Measurements from ENCODE around the gene ZCCHC7.
"Not testable (repeated sequence)": the region's sequence is repeated elsewhere in the genome, so short reads cannot be mapped to it uniquely, and the experiment has no call there.

Gene ZCCHC7

DNA sequence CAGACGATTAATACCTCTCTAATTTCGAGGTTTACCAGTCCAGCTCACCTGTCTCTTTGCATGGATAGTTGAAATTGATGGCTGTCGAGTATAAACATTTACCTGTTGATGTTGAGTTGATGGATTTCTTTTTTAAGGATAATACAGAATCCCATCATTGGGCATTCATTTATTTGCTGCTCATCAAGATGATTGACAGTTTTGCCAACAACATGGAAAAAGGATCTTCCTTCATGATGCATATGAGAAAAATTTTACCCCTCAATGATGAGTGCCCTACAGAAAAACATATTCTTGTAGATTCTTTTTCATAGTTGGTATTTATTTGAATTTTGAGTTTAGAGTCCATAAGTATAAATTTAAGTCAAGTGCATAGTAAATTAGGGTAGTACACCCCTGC is 59.2 kb downstream of the ZCCHC7 start:
- DNase-seq = no peak

DNA sequence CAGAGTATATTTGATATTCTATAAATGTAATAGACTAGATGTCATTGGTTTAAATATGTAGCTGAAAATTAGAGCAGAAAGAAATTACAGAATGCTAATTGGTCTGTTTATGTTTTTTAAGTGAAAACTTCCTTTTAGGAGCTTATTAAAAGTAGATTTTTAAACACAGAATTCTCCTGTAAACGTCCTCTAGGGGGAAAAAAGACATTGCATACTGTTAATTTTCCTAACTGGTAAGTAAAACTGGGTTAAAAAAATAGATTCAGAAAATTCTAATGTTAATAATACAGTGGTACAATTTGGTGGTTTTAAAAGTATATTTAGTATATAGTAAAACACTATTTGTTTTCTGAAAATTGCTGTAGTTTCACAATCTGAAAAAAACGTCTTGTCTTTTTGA is 59.8 kb downstream of the ZCCHC7 start:
- DNase-seq = no peak

DNA sequence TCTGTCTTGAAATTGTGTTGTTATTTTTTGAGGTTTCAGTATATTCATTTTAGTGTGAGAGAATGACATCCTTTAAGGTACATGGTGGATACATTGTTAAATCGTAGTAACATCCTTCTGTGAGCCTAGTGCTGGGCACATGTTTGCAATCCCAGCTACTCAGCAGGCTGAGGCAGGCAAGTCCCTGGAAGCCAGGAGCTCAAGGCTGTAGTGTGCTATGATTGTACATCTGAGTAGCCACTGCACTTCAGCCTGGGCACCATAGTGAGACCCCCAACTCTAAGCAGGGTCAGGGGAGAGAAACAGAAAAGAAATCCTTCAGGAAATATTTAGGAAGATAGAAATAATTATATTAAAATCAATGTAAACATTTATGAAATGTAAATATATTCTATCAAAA is 62.3 kb downstream of the ZCCHC7 start:
- DNase-seq = no peak

DNA sequence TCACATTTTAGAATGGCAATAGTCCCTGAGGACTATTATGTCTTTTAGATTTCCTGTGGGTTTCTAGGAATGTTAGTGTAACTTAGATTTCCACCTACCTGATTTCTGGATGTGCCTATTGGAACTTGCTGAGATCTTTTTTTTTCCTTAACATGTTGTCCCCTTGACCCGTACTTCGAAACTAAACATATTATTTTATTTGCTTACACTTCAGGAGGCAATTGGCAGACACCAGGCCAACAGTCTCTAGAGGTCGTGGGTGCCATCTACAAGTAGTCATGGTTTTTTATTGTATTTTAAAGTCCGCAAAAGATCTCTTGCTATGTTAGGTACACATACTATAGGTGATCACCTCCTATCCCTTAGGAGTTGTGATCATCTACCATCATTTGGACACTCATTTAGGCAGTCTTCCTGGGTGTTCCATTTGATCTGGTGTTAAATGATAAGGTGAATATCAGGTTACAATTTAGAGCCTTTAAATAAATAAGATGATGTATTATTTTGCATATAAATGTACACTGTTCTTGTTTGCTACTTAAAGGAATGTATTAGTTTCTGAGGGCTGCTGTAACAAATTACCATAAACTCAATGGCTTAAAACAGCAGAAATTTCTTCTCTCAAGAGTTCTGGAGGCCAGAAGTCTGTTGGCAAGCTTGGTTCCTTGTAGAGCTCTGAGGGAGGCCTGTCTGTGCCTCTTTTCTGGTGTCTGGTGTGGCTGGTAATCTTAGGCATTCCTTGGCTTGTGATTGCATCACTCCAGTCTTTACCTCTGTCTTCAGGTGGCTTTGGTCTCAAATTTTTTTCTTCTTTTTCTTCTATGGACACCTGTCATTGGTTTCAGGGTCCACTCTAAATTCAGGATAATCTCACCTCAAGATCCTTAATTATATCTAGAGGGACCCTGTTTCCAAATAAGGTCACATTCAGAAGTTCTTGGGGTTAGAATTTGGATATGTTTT is 64.8 kb downstream of the ZCCHC7 start:
- DNase-seq = no peak

DNA sequence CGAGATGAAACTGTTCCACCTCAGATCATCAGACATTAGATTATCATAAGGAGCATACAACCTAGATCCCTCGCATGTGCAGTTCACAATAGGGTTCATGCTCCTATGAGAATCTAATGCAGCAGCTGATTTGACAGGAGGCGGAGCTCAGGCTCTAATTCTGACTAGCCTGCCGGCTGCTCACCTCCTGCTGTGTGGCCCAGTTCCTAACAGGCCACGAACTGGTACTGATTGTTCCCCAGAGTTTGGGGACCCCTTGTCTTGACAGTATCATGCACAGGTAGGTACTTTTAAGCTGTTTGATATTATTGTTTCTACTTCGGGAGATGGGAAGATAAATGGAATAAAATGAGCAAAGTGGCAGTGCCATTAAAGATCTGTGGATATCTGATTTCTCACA is 66.9 kb downstream of the ZCCHC7 start:
- no peak for DNase-seq

DNA sequence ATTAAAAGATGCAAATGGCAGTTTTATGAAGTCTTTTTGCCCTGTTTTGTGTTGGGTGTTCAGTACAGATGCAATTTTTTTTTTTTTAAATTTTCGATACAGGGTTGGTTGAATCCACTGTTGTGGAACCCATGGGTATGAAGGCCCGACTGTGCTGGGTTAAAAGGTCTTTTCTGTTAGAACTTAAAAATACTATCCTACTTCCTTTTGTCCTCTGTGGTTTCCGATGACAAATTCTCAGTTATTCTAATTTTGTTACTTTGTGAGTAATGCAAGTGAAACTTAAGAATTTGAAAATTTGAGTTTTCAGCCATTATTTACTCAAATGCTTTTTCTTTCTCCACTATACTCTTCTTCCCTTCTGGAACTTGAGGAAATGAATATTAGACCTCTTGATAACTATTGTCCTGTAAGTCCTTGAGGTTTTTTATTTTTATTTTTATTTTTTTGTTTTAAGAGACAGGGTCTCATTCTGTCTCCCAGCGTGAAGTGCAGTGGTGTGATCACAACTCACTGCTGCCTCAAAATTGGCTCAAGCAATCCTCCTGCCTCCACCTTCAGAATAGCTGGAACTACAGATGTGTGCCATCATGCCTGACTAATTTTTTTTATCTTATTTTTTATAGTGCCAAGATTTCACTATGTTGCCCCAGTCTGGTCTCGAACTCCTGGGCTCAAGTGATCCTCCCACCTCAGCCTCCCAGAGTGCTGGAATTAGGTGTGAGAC is 67.5 kb downstream of the ZCCHC7 start:
- DNase-seq = no peak

DNA sequence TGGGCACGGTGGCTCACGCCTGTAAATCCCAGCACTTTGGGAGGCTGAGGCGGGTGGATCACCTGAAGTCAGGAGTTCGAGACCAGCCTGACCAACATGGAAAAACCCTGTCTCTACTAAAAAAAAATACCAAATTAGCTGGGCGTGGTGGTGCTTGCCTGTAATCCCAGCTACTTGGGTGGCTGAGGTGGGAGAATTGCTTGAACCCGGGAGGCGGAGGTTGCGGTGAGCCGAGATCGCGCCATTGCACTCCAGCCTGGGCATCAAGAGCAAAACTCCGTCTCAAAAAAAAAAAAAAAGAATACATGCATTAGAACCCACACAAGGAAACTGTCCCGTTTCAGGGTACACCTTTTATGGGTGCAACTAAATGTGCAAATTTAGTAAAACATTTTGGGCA is 70.4 kb downstream of the ZCCHC7 start:
- DNase-seq = not testable (repeated sequence)

DNA sequence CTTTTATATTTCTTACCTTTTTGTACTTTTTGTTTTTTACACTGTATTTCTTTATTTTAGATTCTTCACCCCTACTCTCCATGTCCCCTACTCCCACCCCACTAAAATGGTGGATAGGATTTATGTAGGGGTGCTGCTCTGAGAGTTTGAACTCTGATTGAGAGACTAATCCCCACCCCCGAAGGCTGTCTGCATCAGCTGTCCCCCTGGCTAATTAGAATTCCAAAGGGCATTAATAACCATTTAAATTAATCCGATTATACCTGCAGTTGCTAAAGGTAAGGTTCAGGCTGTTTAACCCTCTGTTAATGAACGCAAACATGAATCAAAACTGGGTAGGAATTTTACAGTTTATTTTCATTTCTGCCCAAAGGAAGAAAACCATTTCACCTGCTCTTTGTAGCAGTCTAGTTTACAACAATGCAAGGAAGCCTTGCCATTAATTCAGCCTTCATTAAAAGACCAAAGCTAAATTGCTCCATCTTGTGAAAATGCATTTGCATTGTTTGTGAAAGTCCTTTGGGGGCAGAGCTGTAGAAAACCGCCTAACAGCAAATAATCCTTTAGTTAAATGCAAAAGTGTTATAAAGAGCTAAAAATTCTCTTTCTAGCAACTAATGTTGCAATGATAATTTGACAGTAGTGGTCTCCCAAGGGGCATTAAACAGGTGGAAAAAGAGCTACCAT is 71.2 kb downstream of the ZCCHC7 start:
- DNase-seq = no peak

DNA sequence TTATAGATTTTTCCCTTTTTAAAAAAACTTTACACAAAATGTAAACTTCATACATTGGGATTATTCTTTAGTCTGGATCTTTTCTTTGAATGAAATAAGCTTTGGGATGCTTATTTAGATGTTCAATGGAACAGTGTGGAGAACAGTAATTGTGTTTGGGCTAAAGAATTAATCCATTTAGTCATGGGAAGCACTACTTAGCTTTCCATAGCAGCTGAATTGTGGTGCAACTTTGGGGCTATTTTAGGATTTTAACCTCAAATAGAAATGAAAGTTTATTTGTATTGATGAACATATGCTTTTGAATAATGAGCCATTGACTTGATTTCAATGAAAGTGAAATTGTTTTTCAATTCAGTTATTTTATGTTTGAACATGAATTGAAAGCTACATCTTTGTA is 72.4 kb downstream of the ZCCHC7 start:
- DNase-seq = no peak

DNA sequence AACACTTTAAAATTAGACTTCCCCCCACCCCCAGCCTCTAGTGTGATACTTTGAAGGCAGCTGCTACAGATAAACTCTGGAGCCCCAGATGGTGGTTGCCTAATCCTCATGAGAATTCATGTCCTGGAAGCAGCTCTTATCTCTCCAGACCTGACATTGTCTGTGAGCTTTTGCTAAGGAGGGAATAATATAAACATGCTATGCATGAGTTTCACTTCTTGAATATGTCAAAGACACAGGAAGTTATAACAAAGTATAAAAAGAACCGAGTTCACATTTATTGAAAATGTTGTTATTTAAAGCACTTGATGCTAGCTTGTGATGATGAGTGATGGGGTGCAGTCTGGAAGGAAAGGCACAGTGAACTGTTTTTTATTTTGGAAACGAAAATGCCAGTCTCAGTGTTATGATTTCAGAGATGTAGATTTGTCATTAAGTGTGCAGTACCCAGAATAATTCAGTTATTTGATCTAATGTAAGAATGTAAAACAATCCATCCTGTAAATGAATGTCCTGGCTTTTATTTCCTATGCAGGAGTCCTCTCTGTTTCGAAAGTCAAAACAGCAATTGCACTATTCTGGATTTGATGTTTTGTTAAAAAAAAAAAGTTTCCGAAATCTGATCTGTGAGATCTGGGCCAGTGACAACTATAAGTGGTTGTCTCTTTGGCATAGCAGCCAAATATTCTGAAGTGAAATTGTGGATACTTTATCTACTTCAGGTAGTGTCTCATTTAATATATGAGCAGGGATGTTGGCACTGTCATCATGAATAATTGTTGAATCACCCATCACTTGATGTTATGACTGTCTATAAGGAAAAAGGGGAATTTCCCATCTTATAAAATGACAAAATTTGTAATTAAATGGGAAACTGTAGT is 77.0 kb downstream of the ZCCHC7 start:
- no peak for DNase-seq

DNA sequence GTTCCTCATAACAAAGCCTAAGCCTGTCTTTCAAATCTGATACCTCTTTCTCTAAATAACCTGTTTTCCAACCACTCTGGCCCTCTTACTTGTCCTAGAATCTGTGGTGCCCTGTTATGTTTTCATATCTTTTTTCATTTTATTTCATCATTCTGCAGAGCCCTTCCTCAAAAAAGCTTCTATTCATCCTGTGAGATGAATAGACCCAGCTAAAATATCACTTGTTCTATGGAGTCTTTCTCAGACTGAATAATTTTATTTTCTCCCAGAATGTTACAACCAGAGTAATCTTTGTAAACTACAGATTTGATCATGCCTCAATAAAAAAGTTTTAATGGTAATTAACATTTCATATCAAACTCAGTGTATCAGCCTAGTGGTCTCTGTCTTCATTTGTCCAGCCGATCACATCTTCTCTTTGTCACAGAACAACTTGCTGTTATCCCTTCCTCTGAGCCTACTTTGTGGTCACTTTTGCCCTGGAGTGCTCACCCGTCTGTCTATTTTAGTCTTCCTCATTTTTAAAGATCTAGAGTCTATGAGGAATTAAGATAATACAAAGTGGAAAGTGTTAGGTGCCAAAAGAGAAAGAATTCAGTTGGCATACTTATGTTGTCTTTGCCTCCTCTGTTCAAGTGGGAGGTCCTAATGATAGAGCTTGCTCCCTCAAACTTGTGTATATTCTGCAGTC is 77.8 kb downstream of the ZCCHC7 start:
- no peak for DNase-seq

DNA sequence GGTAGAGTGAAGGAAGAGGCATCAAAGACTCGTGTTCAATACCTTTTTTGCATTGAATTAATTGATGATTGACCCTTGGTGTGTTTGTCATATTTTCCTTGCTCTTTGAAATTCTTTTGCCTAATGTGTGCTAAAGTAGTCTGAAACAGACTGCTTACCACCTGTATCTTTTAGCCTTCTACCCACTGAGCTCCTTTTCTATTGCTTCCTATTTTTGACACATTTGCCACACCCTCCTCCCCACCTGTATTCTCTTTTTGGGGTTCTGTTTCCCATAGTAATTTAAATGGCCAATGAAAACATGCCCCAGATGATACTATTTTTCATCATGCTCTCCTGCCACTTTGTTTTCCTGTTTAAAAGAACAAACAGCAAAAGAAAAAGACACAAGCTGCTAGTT is 78.5 kb downstream of the ZCCHC7 start:
- no peak for DNase-seq

DNA sequence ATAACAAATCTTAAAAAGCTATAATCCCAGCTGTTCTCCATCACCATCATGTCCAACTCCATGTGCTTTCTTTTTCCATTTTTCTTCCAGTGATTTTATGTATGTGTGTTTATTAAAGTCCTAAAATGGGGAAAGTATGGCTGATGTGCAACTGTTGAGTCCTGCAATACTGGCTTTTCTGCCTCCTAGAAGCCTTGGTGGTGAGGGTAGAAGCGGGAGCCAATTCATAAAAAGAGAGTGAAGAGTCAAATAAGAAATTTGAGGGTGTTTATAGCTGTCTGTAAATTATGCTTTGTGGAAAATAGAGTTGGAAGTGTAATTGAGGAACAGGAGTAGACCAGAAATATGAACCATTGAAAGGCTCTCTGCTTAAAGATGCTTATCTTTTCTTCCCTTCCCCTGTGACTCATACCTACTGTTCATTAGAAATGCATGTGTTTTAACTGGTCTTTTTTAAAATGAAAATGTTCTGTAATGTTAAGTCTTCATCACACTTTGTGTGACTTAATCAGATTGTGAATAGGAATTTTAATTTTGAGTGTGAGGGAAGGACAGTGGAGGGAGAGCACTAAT is 80.1 kb downstream of the ZCCHC7 start:
- no peak for DNase-seq

DNA sequence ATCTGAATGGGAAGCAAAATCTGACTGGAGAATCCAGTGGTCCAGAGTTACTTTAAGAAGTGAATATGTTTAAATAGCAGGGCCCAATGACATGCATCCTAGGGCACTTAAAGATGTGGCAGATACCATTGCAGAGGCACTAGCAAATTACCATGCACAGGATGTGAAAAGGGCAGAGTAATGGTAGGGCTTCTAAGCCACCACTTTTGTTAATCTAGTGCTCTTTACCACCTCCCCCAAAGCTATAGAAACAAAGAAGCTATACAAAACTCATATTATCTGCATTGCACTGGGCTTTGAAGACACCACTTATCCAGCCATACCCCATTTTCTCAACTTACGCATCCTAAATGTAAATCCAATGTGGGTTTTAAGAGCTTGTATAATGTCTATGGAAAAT is 81.2 kb downstream of the ZCCHC7 start:
- no peak for DNase-seq

DNA sequence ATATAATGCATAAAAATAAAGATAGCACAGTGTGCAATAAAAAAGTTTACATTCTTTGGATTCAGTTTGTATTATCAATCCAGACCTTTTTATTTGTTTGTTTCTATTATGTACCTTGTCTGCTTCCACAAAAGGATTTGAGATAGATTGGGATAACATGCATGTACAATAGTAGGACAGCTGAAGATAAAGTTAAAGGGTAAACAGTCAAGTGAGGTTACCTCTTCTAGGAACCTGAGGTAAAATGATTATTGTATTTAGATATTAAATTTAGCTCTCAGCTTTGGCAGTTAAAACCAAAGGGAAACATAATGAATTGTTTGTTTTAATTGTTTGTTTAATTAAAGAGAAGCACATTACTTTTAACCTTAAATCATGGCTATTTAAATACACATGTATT is 81.7 kb downstream of the ZCCHC7 start:
- DNase-seq = no peak

DNA sequence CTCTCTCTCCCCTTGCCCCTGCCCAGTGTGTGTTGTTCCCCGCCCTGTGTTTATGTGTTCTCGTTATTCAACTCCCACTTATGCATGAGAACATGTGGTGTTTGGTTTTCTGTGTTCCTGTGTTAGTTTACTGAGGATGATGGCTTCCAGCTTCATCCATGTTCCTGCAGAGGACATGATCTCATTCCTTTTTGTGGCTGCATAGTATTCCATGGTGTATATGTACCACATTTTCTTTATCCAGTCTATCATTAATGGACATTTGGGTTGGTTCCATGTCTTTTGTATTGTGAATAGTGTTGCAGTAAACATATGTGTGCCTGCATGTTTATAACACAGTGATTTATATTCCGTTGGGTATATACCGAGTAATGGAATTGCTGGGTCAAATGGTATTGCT is 83.1 kb downstream of the ZCCHC7 start:
- DNase-seq = not testable (repeated sequence)

DNA sequence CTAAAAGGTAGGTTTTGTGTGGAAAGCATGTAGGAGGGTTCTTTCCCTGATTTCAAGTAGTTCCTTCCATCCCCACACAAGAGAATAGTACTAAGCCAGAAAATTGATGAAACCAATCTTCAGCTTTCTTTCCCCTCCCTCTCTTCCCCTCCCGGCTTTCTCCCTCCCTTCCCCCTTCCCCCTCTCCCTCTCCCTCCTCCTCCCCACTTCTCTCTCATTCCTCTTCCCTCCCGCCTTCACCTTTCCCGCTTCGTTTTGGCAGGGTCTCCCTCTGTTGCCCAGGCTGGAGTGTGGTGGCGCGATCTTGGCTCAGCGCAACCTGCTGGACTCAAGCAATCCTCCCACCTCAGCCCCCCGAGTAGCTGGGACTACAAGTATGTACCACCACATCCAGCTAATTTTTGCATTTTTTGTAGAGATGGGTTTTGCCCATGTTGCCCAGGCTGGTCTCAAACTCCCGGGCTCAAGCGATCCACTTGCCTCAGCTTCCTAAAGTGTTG is 85.8 kb downstream of the ZCCHC7 start:
- no peak for DNase-seq

DNA sequence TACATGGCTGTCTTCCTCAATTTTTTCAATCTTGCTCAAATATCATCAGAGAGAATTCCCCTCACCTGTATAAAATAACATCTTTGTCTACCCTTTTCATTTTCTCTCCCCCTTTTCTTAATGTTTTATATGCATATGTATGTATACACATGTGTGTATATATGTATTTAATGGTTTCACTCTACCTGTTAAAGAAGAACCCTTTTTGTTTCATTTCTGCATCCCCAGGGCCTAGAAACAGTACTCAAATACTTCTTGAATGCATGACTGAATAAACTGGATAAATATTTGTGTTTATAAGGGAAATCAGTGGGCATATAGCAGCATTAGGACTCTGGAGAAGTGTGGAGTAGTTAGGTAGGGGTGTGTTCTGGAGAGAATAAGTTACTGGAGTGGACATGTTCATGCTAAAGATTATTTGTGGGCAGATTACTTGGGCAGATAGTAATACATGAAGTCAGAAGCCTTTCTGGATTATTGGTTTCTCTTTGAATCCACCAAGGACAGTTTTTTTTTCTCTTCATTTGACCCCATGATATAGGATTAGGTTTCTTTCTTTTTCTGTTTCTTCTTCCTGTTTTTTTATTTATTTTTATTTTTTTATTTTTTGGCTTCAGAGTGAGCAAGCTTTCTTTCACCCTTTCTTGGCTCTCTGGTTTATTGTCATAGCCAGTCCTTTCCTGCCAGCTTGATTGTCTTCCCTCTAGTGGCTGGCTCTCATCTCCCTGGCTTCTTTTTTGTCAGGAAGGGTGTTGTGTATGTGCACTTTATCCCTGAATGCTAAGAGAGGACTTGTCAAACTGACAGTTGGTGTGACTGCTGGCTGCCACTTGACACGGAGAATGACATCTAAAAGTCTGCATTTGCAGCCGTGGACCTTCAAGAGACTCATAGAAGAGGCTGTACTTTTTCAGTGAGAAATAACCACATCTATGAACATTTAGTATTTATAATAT is 89.3 kb downstream of the ZCCHC7 start:
- peak; percentile 38 for DNase-seq

DNA sequence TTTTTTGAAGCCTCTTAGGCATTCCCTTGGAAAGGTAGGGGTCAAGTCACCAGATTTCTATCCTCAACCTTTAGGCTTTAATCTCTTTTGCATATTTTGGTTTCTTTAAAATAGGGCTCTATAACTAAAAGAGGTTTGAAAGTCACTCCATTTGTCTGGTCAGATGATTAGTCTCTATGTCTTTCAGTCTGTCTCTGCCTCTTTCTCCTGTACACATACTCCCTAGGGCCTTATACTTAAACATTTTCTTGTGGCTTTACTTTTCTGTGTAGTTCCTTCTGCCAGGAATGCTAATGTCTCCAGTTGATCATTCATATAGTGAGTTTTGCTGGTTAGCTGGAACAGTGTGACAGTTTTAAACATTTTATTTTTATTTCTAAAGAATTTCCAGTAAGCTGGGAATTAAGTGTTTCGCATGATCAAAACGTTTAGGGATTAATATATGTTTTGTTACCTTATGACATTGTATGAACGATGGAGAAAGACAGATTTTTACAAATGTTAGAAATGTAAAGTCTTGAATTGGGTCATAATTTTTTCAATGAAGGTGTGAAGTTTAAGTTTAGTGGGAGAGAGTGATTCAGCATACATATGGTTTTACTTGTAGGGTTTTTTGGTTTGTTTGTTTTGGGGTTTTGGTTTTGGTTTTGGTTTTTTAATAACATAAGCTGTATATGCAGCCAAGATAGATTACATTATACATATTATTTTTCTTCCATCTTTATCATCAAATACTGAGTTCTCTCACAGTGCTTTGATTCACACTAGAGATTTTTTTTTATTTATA is 90.6 kb downstream of the ZCCHC7 start:
- DNase-seq = no peak
